ENCODE measurements around the gene PNMA6E.

The PNMA6E gene

GRCh38 chrX:153444333-153445011 is 43.3 kb upstream of the PNMA6E start:
- Histone ChIP-seq H3K4me1 (ENCODE audit: control insufficient read depth, insufficient read depth, low read length) (no peaks in the 10 kb centered on the region), H3K9me3 (ENCODE audit: control insufficient read depth, low read length) (no peaks in the 10 kb centered on the region), H3K27me3 (ENCODE audit: control insufficient read depth, insufficient read depth, low read length) (no peaks in the 10 kb centered on the region), H3K36me3 (ENCODE audit: control insufficient read depth, insufficient read depth, low read length) (no peaks in the 10 kb centered on the region), H3K4me3 (ENCODE audit: low read length) (no peak overlapping the region), H3K9ac (ENCODE audit: low read length) (no peak overlapping the region)

GRCh38 chrX:153443476-153444332 is 42.6 kb upstream of the PNMA6E start:
- Histone ChIP-seq H3K4me1 (ENCODE audit: control insufficient read depth, insufficient read depth, low read length) (no peaks in the 10 kb centered on the region), H3K4me3 (ENCODE audit: low read length) (no peak overlapping the region), H3K9me3 (ENCODE audit: control insufficient read depth, low read length) (no peaks in the 10 kb centered on the region), H3K36me3 (ENCODE audit: control insufficient read depth, insufficient read depth, low read length) (no peaks in the 10 kb centered on the region), H3K9ac (ENCODE audit: low read length) (no peak overlapping the region), H3K27me3 (ENCODE audit: control insufficient read depth, insufficient read depth, low read length) (no peaks in the 10 kb centered on the region)

GRCh38 chrX:153442463-153442862 is 41.3 kb upstream of the PNMA6E start:
- Histone ChIP-seq H3K4me1 (ENCODE audit: control insufficient read depth, insufficient read depth, low read length) (no peaks in the 10 kb centered on the region), H3K9ac (ENCODE audit: low read length) (no peak overlapping the region), H3K9me3 (ENCODE audit: control insufficient read depth, low read length) (no peaks in the 10 kb centered on the region), H3K27me3 (ENCODE audit: control insufficient read depth, insufficient read depth, low read length) (no peaks in the 10 kb centered on the region), H3K4me3 (ENCODE audit: low read length) (no peak overlapping the region), H3K36me3 (ENCODE audit: control insufficient read depth, insufficient read depth, low read length) (no peaks in the 10 kb centered on the region)

GRCh38 chrX:153441981-153442380 is 40.8 kb upstream of the PNMA6E start:
- Histone ChIP-seq H3K4me3 (ENCODE audit: low read length) (no peak overlapping the region), H3K27me3 (ENCODE audit: control insufficient read depth, insufficient read depth, low read length) (no peaks in the 10 kb centered on the region), H3K4me1 (ENCODE audit: control insufficient read depth, insufficient read depth, low read length) (no peaks in the 10 kb centered on the region), H3K9ac (ENCODE audit: low read length) (no peak overlapping the region), H3K9me3 (ENCODE audit: control insufficient read depth, low read length) (no peaks in the 10 kb centered on the region), H3K36me3 (ENCODE audit: control insufficient read depth, insufficient read depth, low read length) (no peaks in the 10 kb centered on the region)

GRCh38 chrX:153441296-153441695 is 40.1 kb upstream of the PNMA6E start:
- H3K4me3 ChIP-seq (ENCODE audit: low read length), result no peak overlapping the region
- H3K9me3 ChIP-seq (ENCODE audit: control insufficient read depth, low read length), result no peaks in the 10 kb centered on the region
- H3K36me3 ChIP-seq (ENCODE audit: control insufficient read depth, insufficient read depth, low read length), result no peaks in the 10 kb centered on the region
- no peak overlapping the region for H3K9ac ChIP-seq (ENCODE audit: low read length)
- H3K4me1 ChIP-seq (ENCODE audit: control insufficient read depth, insufficient read depth, low read length), result no peaks in the 10 kb centered on the region
- H3K27me3 ChIP-seq (ENCODE audit: control insufficient read depth, insufficient read depth, low read length), result no peaks in the 10 kb centered on the region

DNA sequence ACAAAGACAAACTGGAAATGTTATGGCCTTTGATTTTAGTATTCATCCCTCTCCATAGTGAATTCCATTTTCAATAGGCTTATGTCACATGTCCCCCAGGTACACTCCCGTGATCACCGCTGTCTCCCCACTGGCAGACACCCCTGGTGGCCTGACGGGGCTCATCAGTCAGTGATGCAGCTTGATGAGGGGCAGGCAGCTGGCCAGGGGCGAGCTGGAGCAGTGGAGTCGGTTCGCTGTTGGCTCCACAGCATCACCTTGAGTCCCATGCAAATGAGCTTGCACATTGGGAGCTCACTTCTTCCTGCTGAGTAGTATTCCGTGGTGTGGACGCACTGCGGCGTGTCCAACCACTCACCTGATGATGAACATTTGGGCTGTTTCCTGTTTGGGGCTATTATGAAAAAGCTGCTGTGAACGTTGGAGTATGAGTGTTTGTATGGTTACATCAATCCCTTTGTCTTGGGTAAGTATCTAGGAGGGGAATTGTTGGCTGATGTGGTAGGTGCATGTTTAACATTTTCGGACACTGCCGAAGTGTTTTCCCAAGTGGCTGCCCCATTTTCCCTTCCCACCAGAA is 39.5 kb upstream of the PNMA6E start:
- Histone ChIP-seq H3K9ac (ENCODE audit: low read length) (no peak overlapping the region), H3K36me3 (ENCODE audit: control insufficient read depth, insufficient read depth, low read length) (no peaks in the 10 kb centered on the region), H3K4me3 (ENCODE audit: low read length) (no peak overlapping the region), H3K4me1 (ENCODE audit: control insufficient read depth, insufficient read depth, low read length) (no peaks in the 10 kb centered on the region), H3K9me3 (ENCODE audit: control insufficient read depth, low read length) (no peaks in the 10 kb centered on the region), H3K27me3 (ENCODE audit: control insufficient read depth, insufficient read depth, low read length) (no peaks in the 10 kb centered on the region)

GRCh38 chrX:153439977-153440376 is 38.8 kb upstream of the PNMA6E start:
- Histone ChIP-seq H3K9ac (ENCODE audit: low read length) (no peak overlapping the region), H3K36me3 (ENCODE audit: control insufficient read depth, insufficient read depth, low read length) (no peaks in the 10 kb centered on the region), H3K4me1 (ENCODE audit: control insufficient read depth, insufficient read depth, low read length) (no peaks in the 10 kb centered on the region), H3K4me3 (ENCODE audit: low read length) (no peak overlapping the region), H3K9me3 (ENCODE audit: control insufficient read depth, low read length) (no peaks in the 10 kb centered on the region), H3K27me3 (ENCODE audit: control insufficient read depth, insufficient read depth, low read length) (no peaks in the 10 kb centered on the region)

- Histone ChIP-seq H3K4me3 (ENCODE audit: low read length) (no peak overlapping the region), H3K27me3 (ENCODE audit: control insufficient read depth, insufficient read depth, low read length) (no peaks in the 10 kb centered on the region), H3K9ac (ENCODE audit: low read length) (no peak overlapping the region), H3K9me3 (ENCODE audit: control insufficient read depth, low read length) (no peaks in the 10 kb centered on the region), H3K4me1 (ENCODE audit: control insufficient read depth, insufficient read depth, low read length) (no peaks in the 10 kb centered on the region), H3K36me3 (ENCODE audit: control insufficient read depth, insufficient read depth, low read length) (no peaks in the 10 kb centered on the region)
Observed at GRCh38 chrX:153438532-153438931, 37.4 kb upstream of the PNMA6E start.

GRCh38 chrX:153435845-153436244 is 34.7 kb upstream of the PNMA6E start:
- H3K36me3 ChIP-seq (ENCODE audit: control insufficient read depth, insufficient read depth, low read length), result no peaks in the 10 kb centered on the region
- H3K27me3 ChIP-seq (ENCODE audit: control insufficient read depth, insufficient read depth, low read length), result no peaks in the 10 kb centered on the region
- H3K9me3 ChIP-seq (ENCODE audit: control insufficient read depth, low read length), result no peaks in the 10 kb centered on the region
- H3K4me3 ChIP-seq (ENCODE audit: low read length), result no peak overlapping the region
- H3K9ac ChIP-seq (ENCODE audit: low read length), result no peak overlapping the region
- no peaks in the 10 kb centered on the region for H3K4me1 ChIP-seq (ENCODE audit: control insufficient read depth, insufficient read depth, low read length)

DNA sequence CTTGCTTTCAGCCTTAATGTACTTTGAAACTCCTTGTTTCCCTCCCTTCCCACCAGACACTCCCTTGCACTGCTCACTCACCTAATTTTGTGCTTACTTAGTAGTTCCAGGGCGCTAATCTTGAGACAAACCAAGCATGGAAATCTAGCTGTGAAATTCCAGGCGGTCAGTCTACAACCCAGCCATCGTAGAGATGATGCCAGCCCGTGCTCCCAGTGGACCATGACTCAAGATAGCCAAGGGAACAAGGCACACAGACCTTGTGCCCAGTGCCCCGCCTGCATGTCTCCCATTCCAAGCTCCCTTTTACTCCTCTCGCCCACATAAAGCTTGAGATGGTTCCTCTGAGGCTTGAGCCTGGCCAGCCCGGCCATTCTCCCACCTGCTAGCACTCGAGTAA is 33.7 kb upstream of the PNMA6E start:
- Histone ChIP-seq H3K27me3 (ENCODE audit: control insufficient read depth, insufficient read depth, low read length) (no peaks in the 10 kb centered on the region), H3K9me3 (ENCODE audit: control insufficient read depth, low read length) (no peaks in the 10 kb centered on the region), H3K4me1 (ENCODE audit: control insufficient read depth, insufficient read depth, low read length) (no peaks in the 10 kb centered on the region), H3K4me3 (ENCODE audit: low read length) (no peak overlapping the region), H3K9ac (ENCODE audit: low read length) (no peak overlapping the region), H3K36me3 (ENCODE audit: control insufficient read depth, insufficient read depth, low read length) (no peaks in the 10 kb centered on the region)

DNA sequence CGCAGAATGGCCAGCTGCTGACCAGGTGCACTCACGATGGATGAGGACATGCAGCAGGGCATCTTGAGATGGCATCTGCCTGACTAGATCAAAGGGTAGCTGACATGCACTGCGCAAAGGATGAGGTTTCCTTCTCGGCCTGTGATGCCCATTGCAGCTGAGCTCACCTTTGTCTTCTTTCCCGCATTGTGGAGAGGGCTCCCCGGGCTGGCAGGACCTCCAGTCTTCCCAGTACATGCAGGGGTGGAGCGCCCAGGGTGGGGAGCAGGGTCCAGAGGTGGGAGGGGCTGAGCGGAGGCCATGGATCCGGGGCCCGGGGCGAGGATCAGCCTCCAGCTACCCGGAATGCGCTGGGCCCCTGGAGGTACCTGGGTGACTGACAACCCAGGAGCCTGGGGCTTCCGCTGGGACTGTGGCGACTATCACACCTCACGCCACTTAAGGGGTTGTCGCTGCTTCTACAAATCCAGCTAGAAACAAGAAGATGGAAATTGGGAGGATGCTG is 32.7 kb upstream of the PNMA6E start:
- Histone ChIP-seq H3K36me3 (ENCODE audit: control insufficient read depth, insufficient read depth, low read length) (no peaks in the 10 kb centered on the region), H3K9ac (ENCODE audit: low read length) (no peak overlapping the region), H3K4me3 (ENCODE audit: low read length) (no peak overlapping the region), H3K9me3 (ENCODE audit: control insufficient read depth, low read length) (no peaks in the 10 kb centered on the region), H3K27me3 (ENCODE audit: control insufficient read depth, insufficient read depth, low read length) (no peaks in the 10 kb centered on the region), H3K4me1 (ENCODE audit: control insufficient read depth, insufficient read depth, low read length) (no peaks in the 10 kb centered on the region)

GRCh38 chrX:153433161-153433680 is 32.1 kb upstream of the PNMA6E start:
- Histone ChIP-seq H3K27me3 (ENCODE audit: control insufficient read depth, insufficient read depth, low read length) (no peaks in the 10 kb centered on the region), H3K36me3 (ENCODE audit: control insufficient read depth, insufficient read depth, low read length) (no peaks in the 10 kb centered on the region)

More at GRCh38 chrX:153433161-153433680, 32.1 kb upstream of the PNMA6E start:
- no peaks in the 10 kb centered on the region for H3K9me3 ChIP-seq (ENCODE audit: control insufficient read depth, low read length)
- H3K9ac ChIP-seq (ENCODE audit: low read length), result no peak overlapping the region
- no peaks in the 10 kb centered on the region for H3K4me1 ChIP-seq (ENCODE audit: control insufficient read depth, insufficient read depth, low read length)
- no peak overlapping the region for H3K4me3 ChIP-seq (ENCODE audit: low read length)
